GM04503 (cell line): ENCODE data around the gene ADM2.
"Not testable (repeated sequence)": the region's sequence is repeated elsewhere in the genome, so short reads cannot be mapped to it uniquely, and the experiment has no call there.

ENCODE experiments used
- DNase-seq: peaks from one replicate; pipeline ENCODE4 v3.0.0-alpha.2; 2012; ENCODE audit warnings: low read depth

The ADM2 gene

DNA sequence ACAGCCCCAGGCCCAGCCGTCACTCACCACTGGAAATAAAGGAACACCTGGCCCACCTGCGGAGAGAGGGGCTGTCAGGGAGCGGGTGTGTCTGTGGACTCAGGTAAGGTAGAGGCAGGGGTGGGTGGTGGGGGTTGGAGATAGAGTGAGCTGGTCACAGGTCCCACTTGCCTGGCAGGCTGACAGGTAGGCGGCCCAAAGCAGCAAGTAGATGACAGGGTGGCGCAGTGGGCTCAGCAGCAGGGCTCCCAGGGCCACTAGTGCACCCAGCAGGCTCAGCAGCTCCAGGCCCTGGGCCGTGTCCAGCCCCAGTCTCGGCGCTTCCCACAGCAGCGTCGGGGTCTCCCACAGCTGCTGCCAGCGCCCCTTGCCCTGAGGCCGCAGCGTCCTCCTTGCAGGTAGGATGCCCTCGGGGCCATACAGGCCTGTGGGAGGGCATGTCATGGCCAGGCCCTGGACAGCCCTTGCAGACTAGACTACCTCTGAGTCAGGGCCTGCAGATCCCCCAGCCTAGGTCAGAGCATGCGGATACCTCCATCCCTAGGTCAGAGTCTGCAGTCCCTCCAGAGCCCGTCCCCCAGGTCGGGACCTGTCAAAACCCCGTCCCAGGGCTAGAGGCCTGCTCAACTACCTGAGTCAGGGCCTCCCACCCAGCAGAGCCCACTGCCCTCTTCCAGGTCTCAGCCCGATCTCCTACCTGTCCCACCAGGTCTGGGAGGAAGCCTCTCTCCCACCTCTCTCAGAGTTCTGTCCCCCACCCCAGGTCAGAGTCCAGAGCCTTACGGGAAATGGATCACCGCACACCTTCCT, 25.5 kb downstream of the ADM2 start:
- DNase-seq, result no peak

- DNase-seq, result no peak
Measured at GRCh38 chr22:50507421-50507990, 26.2 kb downstream of the ADM2 start, which contains the start of gene LMF2. TSS of gene LMF2 (minus strand) at chr22:50507702. CDS start at chr22:50507675, 27 bp downstream.

- DNase-seq, result no peak
Measured at GRCh38 chr22:50507991-50508884, 26.9 kb downstream of the ADM2 start, which contains the start of gene NCAPH2. TSS of gene NCAPH2 (plus strand) at chr22:50508224. CDS start at chr22:50508338, 114 bp downstream.

GRCh38 chr22:50508897-50509296, 27.6 kb downstream of the ADM2 start:
- DNase-seq, result no peak

DNA sequence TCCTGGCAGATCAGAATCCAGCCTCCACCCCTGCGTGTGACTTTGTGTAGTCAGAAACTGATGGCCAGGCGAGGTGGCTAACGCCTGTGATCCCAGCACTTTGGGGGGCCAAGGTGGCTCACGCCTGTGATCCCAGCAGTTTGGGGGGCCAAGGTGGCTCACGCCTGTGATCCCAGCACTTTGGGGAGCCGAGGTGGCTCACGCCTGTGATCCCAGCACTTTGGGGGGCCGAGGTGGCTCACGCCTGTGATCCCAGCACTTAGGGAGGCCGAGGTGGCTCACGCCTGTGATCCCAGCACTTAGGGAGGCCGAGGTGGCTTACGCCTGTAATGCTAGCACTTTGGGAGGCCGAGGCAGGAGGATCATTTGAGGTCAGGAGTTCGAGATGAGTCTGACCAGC, 31.8 kb downstream of the ADM2 start:
- no peak for DNase-seq

DNA sequence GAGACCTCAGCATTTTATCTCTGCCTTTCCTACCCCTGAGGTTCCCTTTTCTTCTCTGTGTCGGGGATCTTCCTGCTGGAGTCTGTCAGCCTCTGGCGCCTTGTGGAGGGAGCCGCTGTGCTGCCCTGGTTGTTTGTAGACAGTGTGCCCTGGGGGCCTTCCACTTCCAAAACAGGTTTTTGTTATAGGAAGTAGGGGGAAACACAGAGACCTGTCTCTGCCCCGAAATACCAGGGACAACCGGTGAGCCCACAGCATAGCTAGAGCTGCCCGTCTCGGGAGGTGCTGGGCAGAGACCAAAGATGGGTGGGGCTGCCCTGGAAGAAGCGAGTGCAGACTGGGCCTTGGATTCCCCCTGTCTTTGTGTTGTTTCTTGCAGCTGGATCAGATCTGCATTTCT, 34.7 kb downstream of the ADM2 start:
- DNase-seq, result no peak

- DNase-seq, result no peak
Measured at GRCh38 chr22:50516891-50517290, 35.5 kb downstream of the ADM2 start.

DNA sequence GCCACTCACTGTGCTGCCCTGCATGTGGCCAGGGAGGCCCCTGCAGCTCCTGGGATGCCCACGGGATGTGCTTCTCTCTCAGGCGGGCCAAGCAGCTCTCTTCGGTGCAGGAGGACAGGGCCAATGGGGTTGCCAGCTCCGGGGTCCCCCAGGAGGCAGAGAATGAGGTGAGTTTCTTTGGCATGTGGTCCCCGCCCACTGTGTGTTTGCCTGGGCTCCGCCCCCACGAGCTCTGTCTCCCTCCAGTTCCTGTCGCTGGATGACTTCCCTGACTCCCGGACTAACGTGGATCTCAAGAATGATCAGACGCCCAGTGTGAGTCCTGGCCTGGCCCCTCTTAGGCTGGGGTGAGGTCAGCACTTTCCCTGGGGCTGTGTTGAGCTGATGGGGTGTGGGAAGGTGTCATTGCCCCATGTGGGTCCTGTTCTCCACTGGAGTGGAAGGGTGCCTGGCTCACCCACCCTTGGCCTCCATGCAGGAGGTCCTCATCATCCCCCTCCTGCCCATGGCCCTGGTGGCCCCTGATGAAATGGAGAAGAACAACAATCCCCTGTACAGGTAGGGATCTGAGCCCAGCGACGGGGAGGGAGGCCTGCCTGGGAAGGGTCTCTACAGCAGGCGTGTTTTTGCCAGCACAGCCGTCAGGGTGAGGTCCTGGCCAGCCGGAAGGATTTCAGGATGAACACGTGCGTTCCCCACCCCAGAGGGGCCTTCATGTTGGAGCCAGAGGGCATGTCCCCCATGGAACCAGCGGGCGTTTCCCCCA, 36.3 kb downstream of the ADM2 start:
- DNase-seq, result no peak

GRCh38 chr22:50518606-50519005, 37.3 kb downstream of the ADM2 start:
- DNase-seq, result no peak

GRCh38 chr22:50519151-50519550, 37.8 kb downstream of the ADM2 start:
- no peak for DNase-seq

- DNase-seq, result not testable (repeated sequence)
Measured at GRCh38 chr22:50520184-50520583, 38.8 kb downstream of the ADM2 start.

GRCh38 chr22:50520826-50521453, 39.6 kb downstream of the ADM2 start:
- DNase-seq, result no peak

GRCh38 chr22:50521710-50522109, 40.4 kb downstream of the ADM2 start:
- DNase-seq, result no peak

GRCh38 chr22:50522208-50522805, 41.0 kb downstream of the ADM2 start:
- DNase-seq, result no peak

- no peak for DNase-seq
Measured at GRCh38 chr22:50522806-50523438, 41.6 kb downstream of the ADM2 start.

GRCh38 chr22:50523458-50523805, 42.1 kb downstream of the ADM2 start:
- no peak for DNase-seq

- no peak for DNase-seq
Measured at GRCh38 chr22:50523806-50524675, 42.7 kb downstream of the ADM2 start.

GRCh38 chr22:50524676-50525103, 43.3 kb downstream of the ADM2 start:
- DNase-seq, result no peak

DNA sequence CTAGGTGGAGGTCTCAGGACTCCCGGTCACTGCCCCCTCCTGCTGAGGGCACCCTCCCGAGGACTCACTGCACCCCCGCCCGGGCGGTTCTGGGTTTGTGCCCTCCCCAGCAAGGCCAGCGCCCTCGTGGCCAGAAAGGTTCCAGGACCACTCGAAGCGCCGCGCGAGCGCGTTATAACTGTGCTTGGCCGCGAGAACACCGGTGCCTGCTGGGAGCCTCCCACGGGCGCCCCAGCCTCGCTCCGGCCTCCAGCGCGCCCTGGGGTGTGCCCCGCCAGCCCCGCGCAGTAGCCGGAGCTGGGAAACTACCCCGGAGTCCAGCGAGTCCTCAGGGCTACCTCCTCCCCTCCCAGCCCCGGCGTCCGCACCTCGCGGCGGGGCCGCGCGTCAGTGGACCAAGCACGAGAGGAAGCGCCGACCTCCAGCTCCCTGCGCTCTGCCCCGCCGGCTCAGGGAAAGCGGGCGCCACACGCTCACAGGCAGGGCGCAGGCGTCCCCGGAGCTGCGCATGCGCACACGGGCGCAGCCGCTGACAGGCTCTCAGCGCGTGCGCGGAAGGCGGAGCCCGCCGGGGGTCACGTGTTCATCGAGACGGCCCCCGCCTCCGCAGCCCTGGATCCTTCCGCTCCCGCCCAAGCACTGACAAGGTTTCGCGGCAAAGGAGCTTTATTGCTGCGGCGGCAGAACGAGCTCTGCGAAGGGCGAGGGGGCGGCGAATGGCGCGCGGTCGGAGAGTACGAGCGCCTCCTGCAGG, 43.9 kb downstream of the ADM2 start, which contains the start of gene SCO2:
SCO2 (minus strand) TSS at position 495 of the 754 bp plus-strand sequence. CDS start 1,187 bp downstream, outside the sequence.
- peak; percentile 66 for DNase-seq
